GM18508 (cell line): Measurements from ENCODE around the gene MYL2.

ENCODE experiments used
- ATAC-seq: cut with Tn5 transposase; IDR thresholded peaks from one replicate; pipeline ENCODE4 v1.9.1; 2021; ENCODE audit warnings: moderate number of reproducible peaks; ENCODE audit not compliant: insufficient read depth, unreplicated experiment

MYL2 gene

GRCh38 chr12:110930348-110931314, 10.3 kb upstream of the MYL2 start:
- no peak for ATAC-seq

DNA sequence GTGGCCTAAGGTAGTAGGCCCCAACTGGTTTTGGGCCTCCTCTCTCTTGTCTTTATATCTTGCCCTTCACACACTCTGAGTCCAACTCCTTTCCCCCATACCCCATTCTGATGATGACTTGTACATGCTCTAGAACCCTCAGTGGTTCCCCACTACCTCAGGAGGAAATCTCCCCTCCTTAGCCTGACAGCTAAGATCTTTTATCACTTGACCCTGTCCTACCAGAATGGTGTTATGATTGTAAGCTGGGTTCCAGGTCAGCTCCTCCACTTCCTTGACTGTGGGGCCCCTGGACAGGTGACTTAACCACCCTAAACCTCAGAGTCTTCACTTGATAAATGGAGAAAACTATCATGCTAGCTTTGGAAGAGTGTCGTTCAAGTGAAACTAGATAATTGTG, 9.4 kb upstream of the MYL2 start:
- ATAC-seq = no peak

DNA sequence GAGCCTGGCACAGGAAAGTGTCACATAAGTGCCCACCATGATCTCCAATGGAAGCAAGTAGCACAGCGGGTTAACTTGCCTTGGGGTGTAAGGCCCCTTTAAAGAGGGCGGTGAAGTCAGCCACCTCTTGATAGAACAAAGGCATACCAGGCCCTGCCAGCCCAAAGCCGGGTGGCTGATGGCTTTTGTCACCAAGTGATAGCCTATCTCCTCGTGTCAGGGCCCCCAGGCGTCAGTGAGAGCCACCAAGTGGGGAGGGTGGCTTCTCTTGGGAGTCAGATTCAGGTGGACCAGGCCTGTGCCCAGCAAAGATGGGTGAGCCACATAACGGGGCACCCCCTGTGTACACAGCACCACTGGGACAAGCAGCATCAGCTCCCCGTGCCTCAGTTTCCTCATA, 8.3 kb upstream of the MYL2 start:
- no peak for ATAC-seq

DNA sequence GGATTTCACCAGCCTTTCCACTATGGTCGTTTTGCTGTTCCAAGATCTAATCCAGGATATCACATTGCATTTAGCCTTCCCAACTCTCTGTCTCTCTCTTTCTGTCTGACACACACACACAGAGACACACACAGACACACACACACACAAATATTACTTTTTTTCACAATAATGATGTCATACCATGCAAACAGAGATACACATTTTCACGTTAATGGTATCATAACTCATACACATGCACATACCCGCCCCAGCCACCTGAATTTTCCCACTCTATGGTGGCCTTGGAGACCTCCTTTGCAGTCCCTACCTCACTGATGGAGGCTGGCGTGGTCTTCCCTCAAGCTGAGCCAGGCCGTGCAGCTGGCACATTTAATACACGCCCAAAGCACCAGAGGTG, 7.2 kb upstream of the MYL2 start:
- ATAC-seq = no peak

DNA sequence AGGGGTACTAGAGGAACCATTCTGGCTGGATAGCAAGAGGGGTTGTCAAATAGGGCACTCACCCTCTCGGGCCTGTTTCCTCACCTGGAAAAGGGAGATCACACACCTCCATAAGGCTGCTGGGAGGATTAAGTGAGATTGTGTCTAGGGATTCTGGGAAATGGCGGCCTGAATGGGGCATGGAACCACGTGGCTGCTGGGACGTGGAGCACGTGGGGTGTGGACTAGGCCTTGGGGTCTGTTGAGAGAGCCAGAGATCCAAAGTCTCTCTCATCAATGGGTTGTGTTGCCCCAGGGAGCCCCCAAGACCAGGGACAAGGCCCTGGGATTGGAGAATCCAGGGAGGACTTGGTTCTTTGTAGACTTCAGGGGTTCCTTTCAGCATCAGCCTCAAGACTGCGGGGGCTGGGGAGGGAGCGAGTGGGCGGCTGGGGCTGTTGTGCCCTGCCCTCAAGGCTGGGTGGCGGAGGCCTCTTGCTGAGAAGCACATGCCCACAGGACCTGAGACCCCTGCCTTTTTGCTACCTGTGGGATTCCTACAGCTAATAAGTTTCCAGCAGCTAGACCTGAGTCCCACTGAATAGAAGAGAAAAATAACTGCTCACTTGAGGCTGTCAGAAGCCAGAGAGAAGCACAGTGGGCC, 3.4 kb upstream of the MYL2 start:
- no peak for ATAC-seq

DNA sequence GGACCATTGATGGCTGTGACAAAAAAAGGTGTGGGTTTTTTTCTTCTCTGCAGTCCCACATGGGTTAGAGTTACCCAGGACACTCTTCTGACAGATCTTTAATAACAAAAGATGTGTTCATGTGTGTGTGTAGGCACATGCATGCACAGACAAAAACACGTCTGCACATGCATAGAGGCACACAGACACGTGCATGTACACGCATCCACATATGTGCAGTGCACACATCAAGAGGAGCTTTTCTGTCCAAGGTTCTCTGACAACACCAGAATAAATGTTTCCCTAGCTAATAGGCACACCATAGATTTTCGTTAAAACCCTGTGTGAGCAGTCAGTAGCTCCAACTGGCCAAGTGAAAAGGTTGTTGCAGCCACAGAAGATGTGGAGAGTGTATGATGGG, 2.8 kb upstream of the MYL2 start:
- ATAC-seq = no peak

DNA sequence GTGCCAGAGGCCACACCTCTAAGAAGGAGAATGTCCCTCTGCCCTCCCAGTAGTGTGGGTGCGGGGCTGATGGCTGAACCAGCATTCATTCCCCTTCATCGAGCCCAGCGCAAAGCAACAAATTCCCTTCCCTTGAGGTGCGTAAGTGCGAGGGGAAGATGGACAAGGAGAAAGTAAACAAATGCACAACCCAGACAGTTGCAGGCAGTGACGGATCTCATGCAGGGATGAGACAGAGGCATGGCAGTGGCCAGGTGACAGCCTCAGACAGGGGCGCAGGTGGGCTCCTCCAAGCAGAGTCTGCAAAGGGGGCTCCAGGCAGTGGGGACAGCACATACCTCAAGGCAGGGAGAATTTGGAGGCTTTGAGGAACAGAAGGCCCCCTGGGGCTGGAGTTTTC, 2.3 kb upstream of the MYL2 start:
- no peak for ATAC-seq

DNA sequence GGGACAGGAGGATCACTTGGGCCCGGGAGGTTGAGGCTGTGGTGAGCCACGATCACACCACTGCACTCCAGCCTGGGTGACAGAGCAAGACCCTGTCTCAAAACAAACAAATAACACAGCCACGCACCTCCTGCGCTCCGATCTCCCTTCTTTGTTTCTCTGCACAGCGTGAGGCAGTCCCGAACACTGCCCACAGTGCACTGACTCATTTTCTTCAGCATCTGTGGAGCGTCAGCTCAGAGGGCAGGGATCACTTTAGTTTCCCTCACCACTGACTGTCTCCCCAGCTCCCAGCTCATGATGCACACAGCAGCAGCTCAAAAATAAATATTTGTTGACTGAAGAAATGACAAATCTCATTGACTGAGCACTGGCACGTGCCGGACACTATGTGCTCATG, 883 bp upstream of the MYL2 start:
- no peak for ATAC-seq

DNA sequence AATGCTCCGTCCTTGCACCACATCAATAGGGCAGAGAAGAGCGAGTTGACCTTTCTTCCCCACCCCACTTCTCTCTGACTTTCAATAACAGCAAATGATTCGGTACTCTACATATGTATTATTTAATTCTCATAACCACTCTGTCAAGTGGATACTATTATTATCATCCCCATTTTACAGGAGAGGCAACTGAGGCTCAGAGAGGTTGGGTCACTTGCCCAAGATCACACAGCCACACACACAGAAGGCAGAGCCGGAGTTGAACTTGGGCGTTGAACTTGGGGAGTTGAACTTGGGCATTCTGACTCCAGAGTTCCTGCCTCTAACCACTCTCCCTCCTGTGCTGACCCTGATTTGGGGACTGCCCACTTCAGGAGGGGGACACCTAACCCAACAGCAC, 659 bp downstream of the MYL2 start:
- ATAC-seq = no peak

GRCh38 chr12:110917961-110918360, 2.4 kb downstream of the MYL2 start:
- ATAC-seq = no peak

DNA sequence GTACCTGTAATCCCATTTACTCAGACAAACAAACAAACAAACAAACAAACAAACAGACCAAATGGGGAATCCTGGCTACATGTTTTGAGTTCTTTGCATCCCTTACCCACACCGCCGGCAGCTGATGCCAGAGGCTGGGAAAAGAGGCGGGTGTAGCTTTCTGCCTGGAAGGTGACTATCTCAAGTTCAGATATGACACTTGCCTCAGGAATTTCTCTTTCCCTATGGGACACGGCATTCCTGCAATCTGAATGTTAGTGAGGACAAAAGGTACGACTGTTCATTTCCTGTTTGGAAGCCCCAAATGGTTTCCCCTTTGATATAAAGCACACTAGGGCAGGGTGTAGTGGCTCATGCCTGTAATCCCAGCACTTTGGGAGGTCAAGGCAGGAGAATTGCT, 2.9 kb downstream of the MYL2 start:
- no peak for ATAC-seq

DNA sequence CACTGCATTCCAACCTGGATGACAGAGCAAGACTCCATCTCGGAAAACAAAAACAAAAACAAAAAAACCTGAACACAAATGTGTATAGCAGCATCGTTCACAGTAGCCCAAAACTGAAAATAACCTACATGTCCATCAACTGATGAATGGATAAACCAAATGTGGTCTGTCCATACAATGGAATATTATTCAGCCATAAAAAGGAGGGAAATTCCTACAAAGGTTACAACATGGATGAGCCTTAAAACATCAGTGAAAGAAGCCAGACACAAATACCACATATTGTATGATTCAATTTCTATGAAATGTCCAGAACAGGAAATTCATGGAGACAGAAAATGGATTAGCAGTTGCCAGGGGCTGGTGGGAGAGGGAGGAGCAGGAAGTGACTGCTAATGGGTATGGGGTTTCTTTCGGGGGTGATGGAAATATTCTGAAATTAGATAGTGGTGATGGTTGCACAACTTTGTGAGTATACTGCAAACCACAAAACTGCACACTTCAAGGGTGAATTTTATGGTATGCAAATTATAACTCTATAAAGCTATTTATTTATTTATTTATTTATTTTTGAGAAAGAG, 4.0 kb downstream of the MYL2 start:
- no peak for ATAC-seq

- ATAC-seq = peak; percentile 94
These were observed 7.0 kb downstream of the MYL2 start for GRCh38 chr12:110913119-110914056.

- ATAC-seq = no peak
These were observed 8.1 kb downstream of the MYL2 start for GRCh38 chr12:110912263-110912662.

- ATAC-seq = no peak
These were observed 11.8 kb downstream of the MYL2 start for GRCh38 chr12:110908377-110909152.

DNA sequence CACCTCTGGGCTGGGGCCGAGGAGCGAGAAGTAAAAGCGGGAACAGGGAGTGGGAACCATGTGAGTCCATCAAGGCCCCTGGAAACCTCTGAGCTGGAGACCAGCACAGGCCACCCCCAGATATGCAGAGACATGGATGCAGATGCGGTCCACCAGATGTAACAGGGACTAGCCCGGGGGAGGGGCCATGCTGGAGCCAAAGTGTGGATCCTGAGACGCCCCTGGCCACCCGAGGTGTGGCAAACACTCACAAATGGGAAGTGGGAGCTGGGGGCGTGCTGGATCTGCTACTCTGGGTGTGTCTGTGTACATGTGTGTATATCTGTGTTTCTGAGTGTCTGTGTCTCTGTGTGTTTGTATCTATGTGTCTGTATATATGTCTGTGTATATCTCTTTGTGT, 12.8 kb downstream of the MYL2 start:
- no peak for ATAC-seq

DNA sequence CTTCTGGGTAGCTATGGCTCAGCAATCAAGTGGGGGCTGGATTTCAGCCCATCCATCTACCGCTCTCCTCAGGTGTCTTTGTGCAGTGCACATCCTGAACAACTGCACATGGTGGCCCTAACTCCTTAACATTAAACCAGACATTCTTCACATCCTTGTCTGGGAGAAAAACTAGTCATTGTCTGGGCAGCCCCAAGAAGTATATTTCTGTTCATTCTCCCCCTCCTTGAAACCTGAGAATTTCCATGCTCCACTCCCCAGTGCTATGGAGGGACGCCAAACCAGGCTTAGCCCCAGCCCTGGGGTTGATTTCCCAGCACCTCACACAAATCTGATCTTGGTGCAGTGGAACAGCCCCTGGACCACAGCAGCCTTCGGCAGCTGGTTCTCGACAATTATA, 13.4 kb downstream of the MYL2 start:
- ATAC-seq = no peak

- ATAC-seq = no peak
These were observed 13.9 kb downstream of the MYL2 start for GRCh38 chr12:110906516-110906915.

DNA sequence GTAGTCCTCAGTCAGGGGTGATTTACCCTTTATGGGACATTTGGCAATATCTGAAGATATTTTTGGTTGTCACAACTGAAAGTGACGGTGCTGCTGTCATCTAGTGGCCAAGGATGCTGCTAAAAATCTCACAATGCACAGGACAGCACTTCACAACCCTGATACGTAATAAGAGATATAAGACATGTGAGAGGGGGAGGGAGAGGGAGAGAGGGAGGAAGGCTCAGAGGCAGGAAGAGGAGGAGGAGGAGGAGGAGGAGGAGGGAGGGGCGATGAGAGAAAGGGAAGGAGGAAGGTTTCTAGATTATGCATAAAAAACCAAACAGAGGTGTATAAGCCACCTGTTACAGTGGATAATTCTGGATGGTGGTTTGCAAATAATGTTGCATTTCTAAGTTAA, 14.3 kb downstream of the MYL2 start:
- ATAC-seq = no peak

DNA sequence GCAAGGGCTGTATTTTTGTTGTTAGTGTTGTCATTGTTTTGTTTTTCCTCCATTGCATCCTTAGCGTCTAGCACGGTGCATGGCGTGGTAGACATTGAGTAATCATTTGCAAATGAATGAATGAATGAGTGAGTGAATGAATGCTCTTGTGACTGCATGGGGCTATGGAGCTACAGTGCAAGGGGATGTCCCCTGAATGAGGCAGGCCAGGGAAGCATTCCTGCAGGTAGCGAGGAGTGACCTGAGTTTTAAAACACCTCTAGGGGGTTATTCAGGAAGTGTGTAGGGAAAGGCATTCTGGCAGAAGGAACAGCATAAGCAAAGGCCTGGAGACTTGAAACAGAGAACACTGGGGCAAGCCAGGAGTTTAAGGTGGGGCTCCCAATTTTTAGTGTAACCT, 16.9 kb downstream of the MYL2 start:
- ATAC-seq = no peak
